GM04504 (cell line): ENCODE measurements around the gene EDARADD.

Source experiments
- DNase-seq: peaks from one replicate; pipeline ENCODE4 v3.0.0-alpha.2; 2012; ENCODE audit warnings: low read depth

Gene EDARADD

GRCh38 chr1:236516929-236517704 is 123.0 kb downstream of the EDARADD start:
- no peak for DNase-seq

GRCh38 chr1:236518322-236518721 is 124.2 kb downstream of the EDARADD start:
- DNase-seq: no peak

- DNase-seq: no peak
These were observed 126.4 kb downstream of the EDARADD start for GRCh38 chr1:236520445-236521005.

GRCh38 chr1:236522937-236523703 is 129.0 kb downstream of the EDARADD start:
- DNase-seq: no peak

- peak; percentile 52 for DNase-seq
These were observed 129.6 kb downstream of the EDARADD start, which contains the start of gene LGALS8 for GRCh38 chr1:236523704-236524141. Gene LGALS8 (plus strand): TSS chr1:236523982. CDS start chr1:236526071, 2,089 bp downstream.

GRCh38 chr1:236524142-236524894 is 130.2 kb downstream of the EDARADD start:
- DNase-seq: peak; percentile 52

GRCh38 chr1:236524895-236525184 is 130.8 kb downstream of the EDARADD start:
- no peak for DNase-seq

GRCh38 chr1:236526079-236526478 is 132.0 kb downstream of the EDARADD start:
- DNase-seq: no peak

- DNase-seq: no peak
These were observed 136.2 kb downstream of the EDARADD start for GRCh38 chr1:236530286-236530685.

- no peak for DNase-seq
These were observed 136.9 kb downstream of the EDARADD start for GRCh38 chr1:236530959-236531358.

GRCh38 chr1:236532850-236533249 is 138.8 kb downstream of the EDARADD start:
- DNase-seq: no peak

GRCh38 chr1:236534151-236534651 is 140.1 kb downstream of the EDARADD start:
- peak; percentile 25 for DNase-seq
